Pancreas (tissue), 10 donors: Measurements from ENCODE around the gene BRPF3. TPM values are rescaled to one million over a fixed set of nuclear protein-coding genes. Genes with fewer than 3 reads are reported as not detected.

ENCODE experiments used
- ATAC-seq, 4 donors: fragments of 200-7000 bp; cut with Tn5 transposase; one replicate each; pipeline versions ENCODE4 v1.8.0 to v1.9.1; 2020; ENCODE audit warnings: mild to moderate bottlenecking in 4 of 4, moderate library complexity in 4 of 4
- DNase-seq, 6 donors: peaks; one replicate each; pipeline ENCODE4 v3.0.0-alpha.2; 2020
- FAIRE-seq: peaks from 2 replicates; lab custom pipeline; 2012; peaks lifted over from hg19 to GRCh38; lab: Jason Lieb, UNC
- H3K27ac ChIP-seq, 4 donors: fragments of 200-600 bp; sonication (generic); 1 replicate in 3 of 4; 2 replicates in 1 of 4; pipeline versions ENCODE4 v1.5.0 to v1.8.0; 2020
- H3K27me3 ChIP-seq, 4 donors: fragments of 200-600 bp; one replicate each; pipeline ENCODE4 v1.8.0; 2021
- H3K36me3 ChIP-seq, 3 donors: fragments of 200-600 bp; sonication (generic) in 1 of 3; one replicate each; pipeline versions ENCODE4 v1.5.0 to v1.8.0; 2020 to 2021
- H3K4me1 ChIP-seq, 3 donors: fragments of 200-600 bp; one replicate each; pipeline ENCODE4 v1.8.0; 2021
- H3K4me3 ChIP-seq, 4 donors: fragments of 200-600 bp; sonication (generic) in 2 of 4; one replicate each; pipeline versions ENCODE4 v1.5.0 to v1.8.0; 2020 to 2021
- H3K9me3 ChIP-seq, 4 donors: fragments of 200-600 bp; one replicate each; pipeline ENCODE4 v1.8.0; 2021
- WGBS, 2 donors: extraction: QIAGEN DNeasy Blood & Tissue Kit; methylation state at CpG; one replicate each; pipeline ENCODE4 v1.1.7; 2013; 5-methylcytosine and 5-hydroxymethylcytosine counted together
- intact Hi-C, 3 donors: fragments of 100-400 bp; cut with DNase I; formaldehyde crosslinking; loops; one replicate each; pipeline versions ENCODE4 v1.11.1 to v1.14.2; 2022
- polyA plus RNA-seq, 2 donors: library from polyadenylated mRNA; stranded (reverse); fragments of 200-250 nt; gene quantifications; one replicate each; pipeline ENCODE4 v1.2.3, GENCODE V29; 2013
- total RNA-seq, 6 donors: library from RNA; stranded (reverse); fragmentation: NEBNext Ultra II Directional in 4 of 6; extraction: Animal tissue kit (Norgen Biotek cat#: 25700) in 4 of 6; gene quantifications; one replicate each; pipeline versions ENCODE4 v1.2.1 to v1.2.4, GENCODE V29; 2021 to 2023
- TF ChIP-seq, protein P1 (sequence below), 4 donors: fragments of 200-600 bp; sonication (generic) in 3 of 4; IDR thresholded peaks; one replicate each; pipeline versions ENCODE4 v1.5.0 to v1.8.0; 2021; ENCODE audit warnings: antibody characterized with exemption in 4 of 4
- donor health status: healthy with polysubstance abuse.
- donor health status: DM: no; HTN: no; CAD: no; lungs with moderate emphysema.
- donor health status: DM: no; HTN: no; CAD: no.
- donor health status: control.
- donor health status: control.
- donor health status: Bipolar disorder and iron deficiency.
- donor health status: DM: yes; HTN: yes; CAD: no.
- donor health status: DM: no; HTN: no; CAD: no.
- donor health status: DM: no; HTN: no; CAD: no.
- donor health status: DM: yes; HTN: yes; CAD: no.

BRPF3 gene
- total and polyA plus RNA-seq, 8 donors = 8.4 to 27.0 (median 20.5) TPM

DNA sequence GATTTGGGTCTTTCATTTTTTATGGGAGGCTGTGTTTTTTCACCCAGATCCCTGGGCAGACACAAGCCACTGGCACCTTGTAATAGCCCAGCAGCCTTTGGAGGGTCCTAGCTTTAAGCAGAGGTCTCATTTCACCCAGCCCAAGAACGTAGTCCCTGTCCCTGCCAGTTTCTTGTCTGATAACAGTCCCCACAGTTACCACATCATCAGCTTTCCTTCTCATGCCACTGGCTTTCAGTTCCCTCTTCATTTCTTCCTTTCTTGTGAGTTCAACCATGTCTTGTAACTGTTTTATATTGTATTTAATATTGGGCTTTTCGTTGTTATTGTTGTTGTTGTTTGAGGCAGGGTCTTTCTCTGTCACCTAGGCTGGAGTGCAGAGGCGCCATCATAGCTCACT lies 83.9 kb downstream of the BRPF3 start:
- Histone ChIP-seq H3K4me1 (no peaks in the 10 kb centered on the region), H3K9me3 (no peaks in the 10 kb centered on the region), H3K36me3 (no peaks in the 10 kb centered on the region), H3K4me3 (no peak overlapping the region), H3K27ac (no peak overlapping the region), H3K27me3 (peaks cover 0 to 5% (median 0%) of the 10 kb centered on the region in 4 donors)
- TF ChIP-seq, protein P1, sequence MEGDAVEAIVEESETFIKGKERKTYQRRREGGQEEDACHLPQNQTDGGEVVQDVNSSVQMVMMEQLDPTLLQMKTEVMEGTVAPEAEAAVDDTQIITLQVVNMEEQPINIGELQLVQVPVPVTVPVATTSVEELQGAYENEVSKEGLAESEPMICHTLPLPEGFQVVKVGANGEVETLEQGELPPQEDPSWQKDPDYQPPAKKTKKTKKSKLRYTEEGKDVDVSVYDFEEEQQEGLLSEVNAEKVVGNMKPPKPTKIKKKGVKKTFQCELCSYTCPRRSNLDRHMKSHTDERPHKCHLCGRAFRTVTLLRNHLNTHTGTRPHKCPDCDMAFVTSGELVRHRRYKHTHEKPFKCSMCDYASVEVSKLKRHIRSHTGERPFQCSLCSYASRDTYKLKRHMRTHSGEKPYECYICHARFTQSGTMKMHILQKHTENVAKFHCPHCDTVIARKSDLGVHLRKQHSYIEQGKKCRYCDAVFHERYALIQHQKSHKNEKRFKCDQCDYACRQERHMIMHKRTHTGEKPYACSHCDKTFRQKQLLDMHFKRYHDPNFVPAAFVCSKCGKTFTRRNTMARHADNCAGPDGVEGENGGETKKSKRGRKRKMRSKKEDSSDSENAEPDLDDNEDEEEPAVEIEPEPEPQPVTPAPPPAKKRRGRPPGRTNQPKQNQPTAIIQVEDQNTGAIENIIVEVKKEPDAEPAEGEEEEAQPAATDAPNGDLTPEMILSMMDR (IDR thresholded peaks at IDR 0.05) = no peak
- 58 to 65% methylated on average over 3 of the region's 3 CpGs for WGBS, 2 donors
- DNase-seq = no peak
- no peak for FAIRE-seq
- intact Hi-C loops = no loop called here
- no peak for ATAC-seq

DNA sequence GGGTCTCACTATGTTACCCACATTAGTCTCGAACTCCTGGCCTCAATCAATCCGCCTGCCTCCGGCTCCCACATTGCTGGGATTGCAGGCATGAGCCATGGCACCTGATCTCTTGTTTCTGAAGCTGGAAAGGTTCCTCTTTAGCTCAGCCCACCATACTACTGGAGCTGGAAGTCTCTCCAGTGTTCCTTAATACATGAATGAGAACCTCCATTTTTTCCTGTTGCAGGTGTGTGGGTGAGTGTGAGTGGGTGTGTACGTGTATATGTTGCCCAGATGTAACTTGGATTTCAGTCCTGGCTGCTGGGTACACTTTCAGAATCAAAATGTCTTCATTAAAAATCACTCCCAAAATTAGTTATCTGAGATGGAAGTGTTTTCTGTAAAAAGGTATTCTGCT lies 84.4 kb downstream of the BRPF3 start:
- Histone ChIP-seq H3K4me3 (no peak overlapping the region), H3K4me1 (no peaks in the 10 kb centered on the region), H3K27ac (no peak overlapping the region), H3K9me3 (no peaks in the 10 kb centered on the region), H3K36me3 (no peaks in the 10 kb centered on the region), H3K27me3 (peaks cover 0 to 6% (median 0%) of the 10 kb centered on the region in 4 donors)
- intact Hi-C loops = no loop called here
- FAIRE-seq (no peak), ATAC-seq (no peak), DNase-seq (no peak)
- TF ChIP-seq, protein P1 (IDR thresholded peaks at IDR 0.05) = no peak
- 85 to 92% methylated on average over 4 of the region's 4 CpGs for WGBS, 2 donors

Other genes starting within 250 kb of the BRPF3 start
- gene SLC26A8, start 172.1 kb upstream of the BRPF3 start, total RNA-seq = under 1 TPM in 1 of 6 donors, not detected in 5; 0.06 TPM
- gene SLC26A8, start 172.1 kb upstream of the BRPF3 start, polyA plus RNA-seq = under 1 TPM; 0.07 to 0.11 TPM
- gene MAPK14, start 168.9 kb upstream of the BRPF3 start, total RNA-seq = 10 to 100 TPM; 13.3 to 29.9 (median 18.7) TPM
- gene MAPK14, start 168.9 kb upstream of the BRPF3 start, polyA plus RNA-seq = 10 to 100 TPM in 1 of 2 donors, 1 to 10 TPM in 1; 6.8 to 12.4 TPM
- 10 to 100 TPM; 29.9 to 46.3 (median 34.3) TPM for gene MAPK13, start 66.2 kb upstream of the BRPF3 start, total RNA-seq
- 10 to 100 TPM; 20.2 to 28.9 TPM for gene MAPK13, start 66.2 kb upstream of the BRPF3 start, polyA plus RNA-seq
- under 1 TPM in 1 of 6 donors, not detected in 5; 0.12 TPM for gene PNPLA1, start 73.3 kb downstream of the BRPF3 start, total RNA-seq
- gene PNPLA1, start 73.3 kb downstream of the BRPF3 start, polyA plus RNA-seq = not detected
- gene BNIP5, start 140.1 kb downstream of the BRPF3 start, total RNA-seq = 10 to 100 TPM in 2 of 6 donors, under 1 TPM in 4; 0.13 to 37.5 (median 0.38) TPM
- gene BNIP5, start 140.1 kb downstream of the BRPF3 start, polyA plus RNA-seq = 1 to 10 TPM in 1 of 2 donors, under 1 TPM in 1; 0.12 to 1.1 TPM
- 1 to 10 TPM in 2 of 6 donors, under 1 TPM in 4; 0.16 to 4.6 (median 0.47) TPM for gene ETV7, start 190.9 kb downstream of the BRPF3 start, total RNA-seq
- gene ETV7, start 190.9 kb downstream of the BRPF3 start, polyA plus RNA-seq = 1 to 10 TPM; 1.7 to 2.2 TPM
- gene PXT1, start 246.1 kb downstream of the BRPF3 start, total RNA-seq = not detected
- not detected for gene PXT1, start 246.1 kb downstream of the BRPF3 start, polyA plus RNA-seq
- 10 to 100 TPM in 3 of 6 donors, 1 to 10 TPM in 3; 8.8 to 21.7 (median 11.0) TPM for gene KCTD20, start 246.3 kb downstream of the BRPF3 start, total RNA-seq
- 10 to 100 TPM in 1 of 2 donors, 1 to 10 TPM in 1; 9.8 to 10.3 TPM for gene KCTD20, start 246.3 kb downstream of the BRPF3 start, polyA plus RNA-seq